Left ventricle myocardium inferior (tissue), 1 donor: ENCODE results near the gene ZFP1. TPM values are rescaled to one million over a fixed set of nuclear protein-coding genes. Genes with fewer than 3 reads are reported as not detected.
"Not testable (repeated sequence)": the region's sequence is repeated elsewhere in the genome, so short reads cannot be mapped to it uniquely, and the experiment has no call there.

Experiments
- DNase-seq: peaks from one replicate; pipeline ENCODE4 v3.0.0-alpha.2; 2020
- H3K27ac ChIP-seq: fragments of 200-600 bp; replicated peaks from 2 replicates; pipeline ENCODE4 v1.8.0; 2021
- H3K27me3 ChIP-seq: fragments of 200-600 bp; 2 replicates; pipeline ENCODE4 v1.8.0; 2021; ENCODE audit warnings: low read depth
- H3K36me3 ChIP-seq: fragments of 200-600 bp; 2 replicates; pipeline ENCODE4 v1.8.0; 2021
- H3K4me1 ChIP-seq: fragments of 200-600 bp; 2 replicates; pipeline ENCODE4 v1.8.0; 2021
- H3K4me3 ChIP-seq: fragments of 200-600 bp; 2 replicates; pipeline ENCODE4 v1.8.0; 2021; ENCODE audit warnings: mild to moderate bottlenecking, moderate library complexity
- H3K9me3 ChIP-seq: fragments of 200-600 bp; replicated peaks from 2 replicates; pipeline ENCODE4 v1.8.0; 2021
- intact Hi-C: fragments of 100-400 bp; cut with micrococcal nuclease; formaldehyde crosslinking; loops from one replicate; pipeline ENCODE4 v1.11.0; 2022
- total RNA-seq: library from RNA; stranded (reverse); fragmentation: NEBNext Ultra II Directional; extraction: Animal tissue kit (Norgen Biotek cat#: 25700); gene quantifications from one replicate; pipeline ENCODE4 v1.2.1, GENCODE V29; 2021
- TF ChIP-seq, protein P1 (sequence below): fragments of 200-600 bp; IDR thresholded peaks from 2 replicates; pipeline ENCODE4 v1.8.0; 2021; ENCODE audit warnings: antibody characterized with exemption, mild to moderate bottlenecking, borderline replicate concordance
- donor health status: DM: no; HTN: yes; CAD: no; lungs with severe emphysema.

Gene ZFP1
- total RNA-seq, 1 donor from 2014 or later = 6.7 TPM

DNA sequence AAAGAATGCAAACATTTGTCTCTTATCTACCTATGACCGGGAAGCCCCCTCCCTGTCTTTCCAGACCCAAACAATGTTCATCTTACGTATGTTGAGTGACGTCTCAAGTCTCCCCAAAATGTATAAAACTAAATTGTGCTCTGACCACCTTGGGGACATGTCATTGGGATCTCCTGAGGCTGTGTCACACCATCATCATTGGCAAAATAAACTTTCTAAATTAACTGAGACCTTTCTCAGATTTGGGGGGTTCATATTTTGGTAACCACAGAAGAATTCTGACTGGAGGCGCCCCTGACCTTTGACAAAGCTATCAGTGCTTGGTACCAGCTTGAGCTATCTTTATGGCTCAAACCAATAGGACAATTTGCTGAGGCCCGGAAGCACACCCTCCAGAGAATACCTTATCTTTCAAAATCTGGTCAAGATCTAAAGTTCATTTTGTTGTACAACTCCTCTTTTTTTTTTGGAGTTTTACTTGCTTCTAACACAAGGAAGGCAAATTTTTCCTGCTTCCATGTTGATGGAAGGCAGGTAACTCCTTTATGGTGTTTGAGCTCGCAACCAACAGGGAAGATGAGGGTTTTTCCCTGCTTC is 29.3 kb upstream of the ZFP1 start:
- TF ChIP-seq, protein P1, sequence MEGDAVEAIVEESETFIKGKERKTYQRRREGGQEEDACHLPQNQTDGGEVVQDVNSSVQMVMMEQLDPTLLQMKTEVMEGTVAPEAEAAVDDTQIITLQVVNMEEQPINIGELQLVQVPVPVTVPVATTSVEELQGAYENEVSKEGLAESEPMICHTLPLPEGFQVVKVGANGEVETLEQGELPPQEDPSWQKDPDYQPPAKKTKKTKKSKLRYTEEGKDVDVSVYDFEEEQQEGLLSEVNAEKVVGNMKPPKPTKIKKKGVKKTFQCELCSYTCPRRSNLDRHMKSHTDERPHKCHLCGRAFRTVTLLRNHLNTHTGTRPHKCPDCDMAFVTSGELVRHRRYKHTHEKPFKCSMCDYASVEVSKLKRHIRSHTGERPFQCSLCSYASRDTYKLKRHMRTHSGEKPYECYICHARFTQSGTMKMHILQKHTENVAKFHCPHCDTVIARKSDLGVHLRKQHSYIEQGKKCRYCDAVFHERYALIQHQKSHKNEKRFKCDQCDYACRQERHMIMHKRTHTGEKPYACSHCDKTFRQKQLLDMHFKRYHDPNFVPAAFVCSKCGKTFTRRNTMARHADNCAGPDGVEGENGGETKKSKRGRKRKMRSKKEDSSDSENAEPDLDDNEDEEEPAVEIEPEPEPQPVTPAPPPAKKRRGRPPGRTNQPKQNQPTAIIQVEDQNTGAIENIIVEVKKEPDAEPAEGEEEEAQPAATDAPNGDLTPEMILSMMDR = no peak
- no peaks in the 10 kb centered on the region for H3K27me3 ChIP-seq
- H3K4me1 ChIP-seq = peaks cover 28% of the 10 kb centered on the region
- no peak for DNase-seq
- intact Hi-C loops = loop anchor here (5.0 kb wide), 1 partner anchor 122 kb away; the partner anchor contains the start of gene ZNRF1
- peaks cover 20% of the 10 kb centered on the region for H3K9me3 ChIP-seq
- no peak overlapping the region for H3K27ac ChIP-seq
- peaks cover 4% of the 10 kb centered on the region for H3K36me3 ChIP-seq
- no peak overlapping the region for H3K4me3 ChIP-seq

DNA sequence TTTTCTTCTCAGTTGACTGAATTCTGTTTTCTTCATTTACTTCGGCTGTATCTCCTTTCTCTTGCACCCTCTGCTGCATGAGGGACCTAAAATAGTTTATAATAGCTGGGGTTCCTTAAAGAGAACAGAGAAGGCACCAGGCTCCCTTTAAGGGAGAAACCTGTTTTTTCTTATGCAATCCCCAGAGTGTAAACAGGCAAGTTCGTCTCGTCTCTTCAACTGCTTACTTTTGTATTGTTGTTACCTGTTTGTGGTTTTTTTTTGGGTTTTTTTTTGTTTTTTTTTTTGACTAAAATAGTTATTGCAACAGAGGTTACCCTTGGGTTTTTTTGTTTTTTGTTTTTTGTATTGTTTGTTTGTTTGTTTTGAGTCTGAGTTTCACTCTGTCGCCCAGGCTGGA is 28.1 kb upstream of the ZFP1 start:
- H3K27me3 ChIP-seq = no peaks in the 10 kb centered on the region
- H3K36me3 ChIP-seq = no peaks in the 10 kb centered on the region
- no peak overlapping the region for H3K4me3 ChIP-seq
- TF ChIP-seq, protein P1 = no peak
- H3K27ac ChIP-seq = no peak overlapping the region
- DNase-seq = no peak
- peaks cover 20% of the 10 kb centered on the region for H3K9me3 ChIP-seq
- peaks cover 18% of the 10 kb centered on the region for H3K4me1 ChIP-seq
- intact Hi-C loops = no loop called here

DNA sequence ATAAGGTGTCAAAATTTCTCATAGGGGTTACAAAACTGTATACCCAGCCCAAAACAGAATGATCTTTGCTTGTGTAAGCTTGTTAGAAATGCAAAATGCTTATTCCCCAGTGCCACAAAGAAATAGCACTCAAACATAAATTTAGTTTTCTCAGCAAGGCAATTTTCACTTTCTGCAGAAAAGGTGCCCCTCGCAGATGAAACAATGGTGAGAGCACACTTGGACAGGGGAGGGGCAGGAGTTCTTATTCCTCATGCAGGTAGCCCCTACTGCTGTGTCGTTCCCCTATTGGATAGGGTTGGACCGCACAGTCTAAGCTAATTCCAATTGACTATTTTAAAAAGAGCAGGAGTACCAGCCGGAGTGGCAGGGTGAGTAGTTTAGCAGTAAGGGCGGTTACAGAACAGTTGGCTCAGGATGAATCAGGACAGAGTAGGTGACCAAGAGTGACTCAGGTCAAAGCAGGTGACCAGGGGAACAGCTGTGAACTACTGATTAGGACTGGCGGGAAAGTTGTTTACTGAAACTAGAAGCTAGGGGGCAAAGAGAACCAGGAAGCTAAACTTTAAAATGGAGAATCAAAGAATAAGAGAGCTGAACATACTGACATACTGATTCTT is 26.3 kb upstream of the ZFP1 start:
- intact Hi-C loops = no loop called here
- no peak for DNase-seq
- Histone ChIP-seq H3K9me3 (peaks cover 20% of the 10 kb centered on the region), H3K4me3 (no peak overlapping the region), H3K4me1 (peaks cover 1% of the 10 kb centered on the region), H3K27ac (no peak overlapping the region), H3K36me3 (no peaks in the 10 kb centered on the region), H3K27me3 (no peaks in the 10 kb centered on the region)
- TF ChIP-seq, protein P1 = no peak

DNA sequence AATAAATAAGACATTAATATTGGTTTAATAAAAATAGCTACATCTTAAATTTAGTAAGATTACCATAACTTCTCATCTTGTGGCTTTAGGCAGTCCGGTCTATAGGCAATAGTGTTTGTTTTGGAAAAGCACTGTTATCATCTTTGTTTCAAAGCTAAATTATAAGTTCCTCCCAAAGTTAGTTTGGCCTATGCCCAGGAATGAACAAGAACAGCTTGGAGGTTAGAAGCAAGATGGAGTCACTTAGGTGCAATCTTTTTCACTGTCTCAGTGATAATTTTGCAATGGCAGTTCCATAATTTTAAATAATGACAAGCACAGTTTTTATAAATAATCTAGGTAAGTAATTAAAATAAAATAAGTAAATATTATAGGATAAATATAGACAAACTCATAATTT is 25.7 kb upstream of the ZFP1 start:
- H3K4me1 ChIP-seq = no peaks in the 10 kb centered on the region
- intact Hi-C loops = no loop called here
- no peak overlapping the region for H3K27ac ChIP-seq
- no peaks in the 10 kb centered on the region for H3K36me3 ChIP-seq
- TF ChIP-seq, protein P1 = no peak
- H3K27me3 ChIP-seq = no peaks in the 10 kb centered on the region
- DNase-seq = no peak
- H3K9me3 ChIP-seq = peaks cover 26% of the 10 kb centered on the region
- no peak overlapping the region for H3K4me3 ChIP-seq

DNA sequence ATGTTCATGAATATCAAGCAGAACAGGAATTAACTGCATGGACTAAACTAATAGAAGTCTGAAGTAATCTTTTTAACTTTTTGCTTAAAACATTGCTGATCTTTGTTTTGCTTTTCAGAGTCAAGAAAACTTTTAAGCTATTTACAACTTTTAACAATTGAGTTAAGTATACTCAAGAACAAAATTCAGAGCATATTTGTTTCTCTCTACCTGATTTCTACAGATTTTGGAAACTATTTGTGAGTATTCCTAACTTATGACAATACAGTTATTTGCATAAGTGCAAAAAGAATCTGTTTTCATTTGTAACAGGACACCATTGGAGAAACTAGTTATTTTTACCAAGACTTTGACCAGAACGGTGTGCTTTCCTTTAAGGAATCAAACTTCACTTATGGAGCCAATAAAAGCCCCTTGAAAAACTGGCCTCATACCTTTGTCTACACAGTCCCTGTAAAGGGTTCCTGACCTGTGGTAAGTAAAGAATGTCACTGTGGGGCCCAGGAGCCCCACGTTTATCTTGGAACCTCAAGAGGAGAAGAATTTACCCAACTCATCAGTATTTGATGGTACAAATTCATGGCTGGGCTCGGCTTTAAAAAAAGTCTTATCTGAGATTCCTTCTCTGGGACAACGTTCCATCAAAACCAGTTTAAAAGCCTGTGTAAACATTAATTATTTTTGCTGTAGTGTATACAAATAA is 20.5 kb upstream of the ZFP1 start:
- H3K27ac ChIP-seq = no peak overlapping the region
- no peak for DNase-seq
- H3K27me3 ChIP-seq = no peaks in the 10 kb centered on the region
- H3K4me3 ChIP-seq = no peak overlapping the region
- intact Hi-C loops = no loop called here
- H3K9me3 ChIP-seq = peaks cover 10% of the 10 kb centered on the region
- H3K36me3 ChIP-seq = no peaks in the 10 kb centered on the region
- H3K4me1 ChIP-seq = no peaks in the 10 kb centered on the region
- TF ChIP-seq, protein P1 = no peak

DNA sequence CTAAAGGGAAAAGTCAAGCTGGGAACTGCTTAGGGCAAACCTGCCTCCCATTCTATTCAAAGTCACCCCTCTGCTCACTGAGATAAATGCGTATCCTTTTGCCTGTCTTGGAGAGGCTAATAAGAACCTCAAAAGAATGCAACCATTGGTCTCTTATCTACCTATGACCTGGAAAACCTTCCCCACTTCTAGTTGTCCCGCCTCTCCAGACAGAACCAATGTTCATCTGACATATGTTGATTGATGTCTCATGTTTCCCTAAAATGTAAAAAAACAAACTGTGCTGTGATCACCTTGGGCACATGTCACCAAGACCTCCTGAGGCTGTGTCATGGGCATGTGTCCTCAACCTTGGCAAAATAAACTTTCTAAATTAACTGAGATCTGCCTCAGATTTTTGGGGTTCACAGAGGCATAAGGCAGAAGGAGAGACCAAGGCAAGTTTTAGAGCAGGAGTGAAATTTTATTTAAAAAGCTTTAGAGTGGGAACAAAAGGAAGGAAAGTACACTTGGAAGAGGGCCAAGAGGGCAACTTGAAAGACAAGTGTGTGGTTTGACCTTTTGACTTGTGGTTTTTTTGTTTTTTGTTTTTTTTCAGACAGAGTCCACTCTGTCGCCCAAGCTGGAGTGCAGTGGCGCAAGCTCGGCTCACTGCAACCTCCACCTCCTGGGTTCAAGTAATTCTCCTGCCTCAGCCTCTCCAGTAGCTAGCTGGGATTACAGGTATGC is 18.7 kb upstream of the ZFP1 start:
- intact Hi-C loops, H3K9me3 ChIP-seq, H3K36me3 ChIP-seq, H3K27ac ChIP-seq, H3K4me3 ChIP-seq, H3K27me3 ChIP-seq, H3K4me1 ChIP-seq, DNase-seq: not testable (repeated sequence)
